Activated CD8-positive, alpha-beta memory T cell treated with anti-CD3 and anti-CD28 coated beads, Interleukin-2, amount 50 U/mL, for 24 hours (primary cell): ENCODE data around the gene NYAP2.

Source experiments
- DNase-seq: peaks from one replicate; pipeline ENCODE4 v3.0.0-alpha.2; 2020; ENCODE audit errors: extremely low read depth

The NYAP2 gene

DNA sequence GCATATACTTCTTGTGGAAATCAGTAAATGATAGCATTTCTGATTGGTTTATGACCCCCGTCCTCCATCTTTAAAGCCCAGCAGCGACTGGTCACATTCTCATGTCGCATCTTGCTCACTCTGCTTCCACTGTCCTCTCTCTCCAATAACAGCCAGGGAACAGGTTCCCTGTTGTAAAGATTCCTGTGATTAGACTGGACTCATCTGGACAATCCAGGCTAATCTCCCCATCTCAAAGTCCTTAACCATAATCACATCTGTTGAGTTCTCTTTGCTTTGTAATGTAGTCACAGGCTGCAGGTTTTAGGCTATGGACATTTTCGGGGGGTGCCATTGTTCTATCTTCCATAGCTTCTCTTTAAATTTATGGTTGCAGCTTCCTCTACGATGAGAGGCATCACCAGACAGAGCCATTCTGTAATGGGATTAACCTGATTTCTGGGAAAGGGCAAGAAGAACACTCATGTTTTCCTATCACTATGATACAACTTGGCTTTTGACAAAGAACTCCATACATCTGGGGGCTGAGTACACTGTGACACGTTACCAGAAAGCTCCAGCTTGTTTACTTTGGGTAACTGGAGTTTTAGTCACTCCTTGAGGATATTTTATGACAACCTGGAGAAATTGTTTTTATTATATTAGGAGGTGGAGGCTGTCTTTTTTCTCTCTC, 159.0 kb downstream of the NYAP2 start:
- DNase-seq = no peak

DNA sequence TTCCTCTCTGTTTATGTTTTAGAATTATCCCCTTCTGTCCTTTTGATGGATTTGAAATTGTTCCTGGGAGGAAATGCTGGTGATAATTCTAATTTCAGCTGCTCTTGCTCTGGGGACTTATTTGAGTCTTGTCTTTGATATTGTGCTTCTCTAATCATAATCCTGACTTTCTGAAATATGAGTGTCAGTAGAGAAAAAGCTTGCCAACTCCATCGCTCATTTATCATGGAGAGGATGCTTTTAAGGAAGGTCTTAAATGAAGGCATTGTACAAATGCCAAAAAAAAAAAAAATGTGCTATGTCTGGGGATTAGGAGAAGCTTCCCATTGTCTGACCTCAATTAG, 159.5 kb downstream of the NYAP2 start:
- no peak for DNase-seq

DNA sequence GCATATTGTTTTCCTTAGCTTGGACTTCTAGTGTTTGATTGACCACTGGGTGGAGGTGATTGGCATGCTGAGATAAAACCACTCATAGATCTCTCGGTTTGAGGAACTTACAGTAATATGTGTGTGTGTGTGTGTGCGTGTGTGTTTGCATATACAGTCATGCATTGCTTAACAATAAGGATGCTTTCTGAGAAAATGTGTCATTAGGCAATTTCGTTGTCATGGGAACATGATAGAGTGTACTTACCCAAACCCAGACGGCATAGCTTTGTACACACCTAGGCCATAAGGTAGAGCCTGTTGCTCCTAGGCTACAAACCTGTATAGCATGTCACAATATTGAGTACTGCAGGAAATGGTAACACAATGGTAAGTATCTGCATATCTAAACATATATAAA, 167.3 kb downstream of the NYAP2 start:
- DNase-seq = no peak

DNA sequence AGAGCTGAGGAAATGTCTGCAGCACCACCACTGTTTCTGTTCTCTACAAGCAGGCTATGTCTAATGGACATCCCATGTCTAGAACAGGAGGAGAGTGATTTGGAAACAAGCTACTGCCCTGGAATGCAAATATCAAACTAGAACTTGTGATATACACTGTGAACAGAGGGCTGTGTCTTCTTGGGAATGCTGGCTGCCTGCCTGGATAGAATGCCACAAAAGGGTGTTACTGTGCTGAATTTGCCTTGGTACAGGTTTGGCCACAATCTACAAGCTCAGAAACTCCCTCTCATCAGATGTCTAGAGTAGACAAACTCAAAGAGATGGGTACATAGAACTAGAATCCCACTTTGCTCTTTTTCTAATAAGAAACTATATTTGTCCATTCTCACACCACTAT, 170.5 kb downstream of the NYAP2 start:
- no peak for DNase-seq

DNA sequence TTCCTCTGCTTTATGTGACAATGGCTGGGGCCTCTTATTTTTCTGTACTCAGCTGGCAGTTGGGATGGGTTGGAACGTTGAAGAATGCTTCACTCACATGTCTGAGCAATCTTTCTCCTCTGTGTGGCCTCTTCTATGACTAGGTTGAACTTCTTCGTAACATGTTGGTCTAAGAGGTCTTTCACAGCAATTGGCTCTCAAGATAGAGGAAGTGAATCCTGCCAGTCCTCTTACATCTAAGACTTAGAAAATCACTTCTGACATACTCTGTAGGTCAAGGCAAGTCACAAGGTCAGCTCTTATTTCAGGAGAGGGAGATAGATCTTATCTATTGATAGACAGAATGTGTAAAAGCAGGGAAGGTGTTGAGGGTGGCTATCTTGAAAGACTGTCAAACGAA, 174.1 kb downstream of the NYAP2 start:
- no peak for DNase-seq

DNA sequence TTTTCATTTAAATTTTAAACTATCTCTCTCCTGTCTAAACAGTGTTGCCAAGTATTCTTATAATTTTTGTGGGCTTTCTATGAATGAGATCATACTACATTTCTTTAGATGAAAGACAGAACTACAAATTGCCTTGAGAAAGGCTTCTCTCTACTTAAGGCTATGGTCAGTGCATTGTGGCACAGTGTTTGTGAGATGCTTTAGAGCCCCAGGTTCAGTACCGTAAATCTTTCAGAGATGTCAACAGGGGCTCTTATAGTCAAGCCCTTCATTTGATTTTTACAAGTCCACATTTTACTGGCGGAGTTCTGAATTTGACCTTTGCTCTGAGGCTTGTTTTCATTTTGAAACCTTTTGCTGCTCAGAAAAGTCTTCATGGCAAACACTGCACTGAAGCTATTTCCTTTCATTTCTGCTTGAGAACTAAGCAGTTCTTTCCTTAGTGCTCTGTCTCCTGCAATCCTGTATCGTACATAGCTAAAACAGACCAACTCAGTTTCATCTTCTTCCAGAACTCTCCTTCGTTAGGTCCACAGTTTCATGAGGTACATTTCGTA, 175.2 kb downstream of the NYAP2 start:
- DNase-seq = no peak

DNA sequence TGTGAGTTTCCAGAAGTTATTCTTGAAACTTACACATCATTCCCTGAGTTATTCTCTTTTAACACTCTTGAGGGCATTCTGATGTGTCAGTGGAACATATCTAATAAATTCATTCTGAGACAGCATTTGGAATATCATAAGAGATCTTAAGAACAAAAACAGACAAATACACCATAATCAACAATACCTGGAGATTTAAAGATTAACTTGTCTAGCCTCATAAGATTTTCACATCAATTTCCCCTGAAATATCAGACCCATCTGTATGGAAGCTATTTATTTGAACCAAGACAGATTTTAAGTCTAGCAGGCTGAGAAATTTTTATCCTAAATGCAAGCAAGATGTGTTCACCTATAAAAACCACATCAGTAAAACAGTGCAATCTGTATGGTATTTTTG, 181.6 kb downstream of the NYAP2 start:
- DNase-seq = no peak

DNA sequence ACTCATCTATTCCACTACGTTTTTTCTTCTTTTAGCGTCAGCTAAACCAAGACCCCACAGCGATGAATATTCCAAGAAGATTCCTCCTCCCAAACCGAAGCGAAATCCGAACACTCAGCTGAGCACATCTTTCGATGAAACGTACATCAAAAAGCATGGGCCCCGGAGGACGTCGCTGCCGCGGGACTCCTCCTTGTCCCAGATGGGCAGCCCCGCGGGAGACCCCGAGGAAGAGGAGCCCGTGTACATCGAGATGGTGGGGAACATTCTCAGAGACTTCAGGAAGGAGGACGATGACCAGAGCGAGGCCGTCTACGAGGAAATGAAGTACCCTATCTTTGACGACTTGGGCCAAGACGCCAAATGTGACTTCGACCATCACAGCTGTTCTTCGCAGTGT, 182.4 kb downstream of the NYAP2 start:
- no peak for DNase-seq

DNA sequence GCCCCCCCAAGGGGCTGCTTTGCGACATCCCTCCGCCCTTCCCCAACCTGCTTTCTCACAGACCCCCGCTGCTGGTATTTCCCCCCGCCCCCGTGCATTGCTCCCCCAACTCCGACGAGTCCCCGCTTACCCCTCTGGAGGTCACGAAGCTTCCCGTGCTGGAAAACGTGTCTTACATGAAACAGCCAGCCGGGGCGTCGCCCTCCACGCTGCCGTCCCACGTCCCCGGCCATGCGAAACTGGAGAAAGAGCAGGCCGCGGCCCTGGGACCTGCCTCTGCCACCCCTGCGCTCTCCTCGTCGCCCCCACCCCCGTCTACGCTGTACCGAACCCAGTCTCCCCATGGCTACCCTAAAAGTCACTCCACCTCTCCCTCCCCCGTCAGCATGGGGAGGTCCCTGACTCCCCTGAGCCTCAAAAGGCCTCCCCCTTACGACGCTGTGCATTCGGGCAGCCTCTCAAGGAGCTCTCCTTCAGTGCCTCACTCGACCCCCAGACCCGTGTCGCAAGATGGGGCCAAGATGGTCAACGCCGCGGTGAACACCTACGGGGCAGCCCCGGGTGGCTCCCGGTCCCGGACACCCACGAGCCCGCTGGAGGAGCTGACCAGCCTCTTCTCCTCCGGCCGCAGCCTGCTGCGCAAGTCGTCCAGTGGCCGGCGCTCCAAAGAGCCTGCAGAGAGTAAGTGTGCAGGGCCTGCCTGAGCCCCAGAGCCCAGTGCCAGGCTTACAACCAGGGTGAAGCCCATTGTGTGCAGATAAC, 183.0 kb downstream of the NYAP2 start:
- DNase-seq = no peak

DNA sequence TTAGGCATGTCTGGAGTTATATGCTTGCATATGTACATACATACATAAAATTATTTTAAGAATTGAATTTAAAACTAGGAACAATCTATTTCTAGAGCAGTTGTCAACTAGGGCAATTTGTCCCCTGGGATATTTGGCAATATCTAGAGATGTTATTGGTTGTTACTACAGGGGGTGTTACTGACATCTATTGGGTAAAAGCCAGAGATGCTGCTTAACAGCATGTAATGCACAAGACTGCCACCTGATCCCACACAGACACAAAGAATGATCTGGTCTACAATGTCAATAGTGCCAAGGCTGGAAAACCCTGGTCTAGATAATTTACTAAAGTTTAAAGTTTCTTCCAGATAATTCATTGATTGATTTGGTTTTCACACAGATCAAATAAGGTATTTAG, 185.3 kb downstream of the NYAP2 start:
- DNase-seq = no peak

DNA sequence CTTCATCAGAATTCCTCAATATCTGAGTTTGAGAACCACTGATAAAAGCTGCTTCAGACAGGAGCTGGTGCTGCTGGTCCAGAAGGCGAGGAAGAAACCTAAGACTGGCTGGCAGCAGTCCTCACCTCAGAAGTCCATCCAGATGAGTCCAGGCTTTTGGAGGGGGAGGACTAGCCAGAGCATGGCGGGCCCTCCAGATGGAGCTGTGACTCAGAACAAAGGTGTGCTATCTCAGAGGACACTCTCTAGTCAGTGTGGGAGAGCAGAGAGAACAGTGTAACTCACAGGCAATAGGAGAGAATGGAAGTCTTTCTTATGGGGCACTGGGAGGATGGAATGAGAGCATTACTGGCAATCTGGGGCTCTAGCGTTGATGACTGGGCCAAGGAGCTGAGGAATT, 191.4 kb downstream of the NYAP2 start:
- DNase-seq = no peak

DNA sequence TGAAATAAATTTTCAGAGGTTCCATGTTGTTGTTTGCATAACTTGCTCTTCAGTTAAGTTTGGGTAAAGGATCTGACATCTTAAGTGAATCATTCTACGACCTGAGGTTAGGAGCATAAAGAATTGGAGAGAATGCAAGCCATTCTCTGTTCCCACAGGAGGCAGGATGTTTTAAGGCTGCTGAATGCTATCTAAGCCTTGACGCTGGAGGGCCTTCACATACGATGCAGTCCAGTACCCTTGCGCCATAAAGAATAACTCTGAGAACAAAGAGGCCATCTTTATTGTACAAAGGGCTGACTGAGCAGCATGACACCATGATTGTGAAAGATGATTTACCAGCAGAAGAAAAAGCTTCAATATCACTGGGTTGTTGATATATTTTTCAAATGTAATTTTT, 198.4 kb downstream of the NYAP2 start:
- DNase-seq = no peak

DNA sequence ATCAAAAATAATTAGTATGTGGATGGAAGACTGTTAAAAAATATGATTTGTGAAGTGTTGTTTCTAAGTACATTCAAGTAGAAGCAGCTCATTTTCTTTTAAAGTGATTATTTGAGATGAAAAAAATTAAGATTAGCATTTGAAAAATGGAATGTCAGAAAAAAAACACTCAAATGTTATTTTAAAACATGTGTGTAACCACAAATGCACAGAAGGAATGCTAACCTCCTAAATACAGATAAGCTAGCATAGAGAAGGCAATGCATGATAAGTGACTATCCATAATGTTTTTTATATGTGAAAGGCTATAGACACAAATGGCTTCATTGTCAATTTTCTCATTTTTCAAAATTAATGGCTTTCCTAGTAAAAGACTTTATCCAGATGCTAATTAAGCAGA, 198.9 kb downstream of the NYAP2 start:
- no peak for DNase-seq

DNA sequence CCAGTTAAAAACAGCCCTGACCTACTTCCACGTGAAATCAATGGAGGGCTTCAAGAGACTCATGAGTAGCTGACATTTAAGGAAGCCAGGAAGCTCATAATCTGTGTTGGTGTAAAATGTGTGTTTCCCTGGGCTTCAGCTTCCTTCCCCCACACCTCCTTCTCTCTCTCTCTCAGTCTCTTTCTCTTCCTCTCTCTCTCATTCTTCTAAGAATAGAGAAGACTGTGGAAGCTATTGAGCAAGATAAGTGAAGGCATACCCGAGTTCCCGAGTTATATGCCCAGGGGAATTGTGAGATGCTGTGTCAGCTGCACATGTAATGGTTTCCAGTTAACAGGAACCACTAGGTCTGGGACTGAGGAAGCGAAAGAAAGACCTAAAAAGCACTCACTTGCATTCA, 199.4 kb downstream of the NYAP2 start:
- no peak for DNase-seq

DNA sequence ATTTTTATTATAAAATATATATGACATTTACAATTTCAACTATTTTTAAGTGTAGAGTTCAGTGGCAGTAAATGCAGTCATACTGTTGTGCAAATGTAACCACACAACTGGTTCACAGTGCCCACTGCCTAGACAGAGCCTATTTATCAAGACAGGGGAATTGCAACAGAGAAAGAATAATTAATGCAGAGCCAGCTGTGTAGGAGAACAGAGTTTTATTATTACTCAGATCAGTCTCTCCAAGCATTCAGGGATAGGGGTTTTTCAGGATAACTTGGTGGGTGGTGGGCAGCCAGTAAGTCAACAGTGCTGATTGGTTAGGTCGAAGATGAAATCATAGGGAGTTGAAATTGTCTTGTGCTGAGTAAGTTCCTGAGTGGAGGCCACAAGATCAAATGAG, 200.3 kb downstream of the NYAP2 start:
- DNase-seq = no peak

DNA sequence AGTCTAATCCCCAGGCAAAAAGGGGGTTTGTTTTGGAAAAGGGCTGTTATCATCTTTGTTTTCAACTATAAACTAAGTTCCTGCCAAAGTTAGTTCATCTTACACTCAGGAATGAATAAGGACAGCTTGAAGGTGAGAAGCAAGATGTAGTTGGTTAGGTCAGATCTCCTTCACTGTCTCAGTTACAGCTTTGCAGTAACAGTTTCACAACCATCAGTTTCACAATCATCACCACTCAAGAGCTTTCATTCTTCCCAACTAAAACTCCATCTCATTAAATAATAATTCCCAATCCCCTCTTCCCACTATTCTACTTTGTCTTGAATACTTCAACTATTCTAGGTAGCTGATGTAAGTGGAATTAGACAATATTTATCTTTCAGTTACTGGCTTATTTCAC, 200.9 kb downstream of the NYAP2 start:
- no peak for DNase-seq

DNA sequence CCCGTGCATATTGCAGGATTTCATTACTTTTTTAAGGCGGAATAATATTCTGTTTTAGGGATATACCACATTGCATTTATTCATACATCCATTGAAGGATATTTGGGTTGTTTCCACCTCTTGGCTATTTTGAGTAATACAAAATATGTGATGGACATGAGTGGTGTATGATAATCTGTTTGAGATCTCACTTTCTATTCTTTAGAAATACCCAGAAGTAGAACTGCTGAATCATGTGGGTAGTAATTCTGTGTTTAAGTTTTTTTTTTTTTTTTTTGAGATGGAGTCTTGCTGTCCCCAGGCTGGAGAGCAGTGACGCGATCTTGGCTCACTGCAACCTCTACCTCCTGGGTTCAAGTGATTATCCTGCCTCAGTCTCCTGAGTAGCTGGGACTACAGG, 201.4 kb downstream of the NYAP2 start:
- DNase-seq = no peak

DNA sequence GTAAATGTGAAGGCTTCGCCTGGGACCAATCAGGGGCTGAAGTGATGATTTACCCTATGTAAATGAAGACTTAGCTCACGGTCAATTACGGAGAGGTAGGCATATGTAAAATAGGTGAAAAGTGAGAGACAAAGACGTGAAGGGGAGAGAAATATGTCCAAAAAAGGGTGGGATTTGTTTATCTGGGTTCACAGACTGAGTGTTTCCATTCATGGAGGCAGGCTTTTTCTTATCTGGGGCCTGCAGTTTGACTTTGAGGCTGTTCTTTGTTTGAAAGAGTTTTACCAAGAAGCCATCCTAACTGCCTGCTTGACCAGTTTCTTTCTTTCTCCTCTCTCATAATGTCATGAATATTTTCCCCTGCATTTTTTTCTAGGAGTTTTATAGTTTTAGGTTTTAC, 202.7 kb downstream of the NYAP2 start:
- DNase-seq = no peak

DNA sequence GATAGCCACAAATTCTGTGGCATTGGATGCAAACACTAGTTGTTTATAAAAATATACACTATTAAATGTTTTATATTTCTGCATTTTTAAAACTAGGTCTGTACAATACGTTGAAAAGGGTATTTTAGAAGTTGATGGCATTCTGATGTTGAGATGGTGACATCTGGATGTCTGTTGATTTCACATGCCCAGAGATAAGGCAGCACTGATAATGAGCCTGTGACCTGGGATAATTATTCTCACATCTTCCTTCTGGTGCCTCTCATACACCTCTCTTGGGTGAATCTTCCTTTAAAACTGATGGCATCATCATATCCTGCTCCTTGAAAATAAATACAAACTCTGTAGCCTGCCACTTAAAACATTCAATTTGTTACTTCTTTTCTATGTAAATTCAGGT, 208.6 kb downstream of the NYAP2 start:
- DNase-seq = no peak

DNA sequence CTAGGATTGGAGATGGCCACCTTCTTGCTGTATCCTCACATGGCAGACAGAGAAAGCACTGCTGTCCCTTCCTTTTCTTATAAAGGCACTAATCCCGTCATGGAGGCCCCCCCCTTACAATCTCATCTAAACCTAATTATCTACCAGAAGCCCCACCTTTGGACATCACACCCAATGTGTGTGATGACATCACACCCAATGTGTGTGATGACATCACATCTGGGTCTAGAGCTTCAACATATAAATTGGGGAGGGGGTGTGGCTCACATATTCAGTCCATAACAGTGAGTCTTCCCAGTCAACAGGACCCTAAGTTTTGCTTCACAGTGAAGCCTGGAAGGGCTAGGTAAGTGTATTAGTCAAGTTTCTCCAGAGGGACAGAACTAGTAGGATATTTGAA, 213.1 kb downstream of the NYAP2 start:
- no peak for DNase-seq

DNA sequence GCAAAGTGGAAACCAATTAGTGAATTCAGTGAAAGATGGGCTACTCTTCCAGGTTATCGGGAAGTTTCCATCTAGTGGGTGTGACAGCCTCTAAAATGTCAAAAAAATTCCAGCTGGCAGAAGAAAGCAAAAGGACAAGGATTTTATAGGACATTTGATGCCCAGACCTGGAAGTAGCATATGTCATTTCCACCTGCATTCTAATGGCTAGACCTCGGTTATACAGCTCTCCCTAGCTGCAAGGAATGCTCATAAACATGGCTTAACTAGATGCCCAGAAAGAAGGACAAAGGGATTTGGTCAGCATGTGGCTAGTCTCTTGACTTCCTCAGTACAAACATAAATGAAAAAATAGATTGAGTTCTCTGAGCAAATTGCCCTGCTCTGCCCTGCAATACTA, 215.4 kb downstream of the NYAP2 start:
- no peak for DNase-seq

DNA sequence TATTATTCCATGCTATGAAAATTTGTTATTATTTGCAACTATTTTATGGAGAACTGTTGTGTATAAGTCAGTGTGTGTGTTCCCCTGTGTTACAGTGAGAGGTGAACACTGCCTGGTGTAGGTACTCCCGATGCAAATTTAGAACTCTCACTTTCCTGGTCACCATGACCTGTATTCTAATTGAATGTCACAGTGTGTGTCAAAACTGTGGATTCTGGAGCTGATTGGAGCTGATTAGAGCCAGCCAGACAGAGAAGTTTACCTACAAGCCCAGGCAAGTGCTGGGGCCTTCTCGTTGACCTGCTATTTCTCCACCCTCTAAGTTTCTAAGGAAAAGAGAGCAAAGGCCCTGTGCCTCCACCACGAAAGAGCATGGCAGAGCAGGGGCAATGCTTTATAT, 216.0 kb downstream of the NYAP2 start:
- DNase-seq = no peak

DNA sequence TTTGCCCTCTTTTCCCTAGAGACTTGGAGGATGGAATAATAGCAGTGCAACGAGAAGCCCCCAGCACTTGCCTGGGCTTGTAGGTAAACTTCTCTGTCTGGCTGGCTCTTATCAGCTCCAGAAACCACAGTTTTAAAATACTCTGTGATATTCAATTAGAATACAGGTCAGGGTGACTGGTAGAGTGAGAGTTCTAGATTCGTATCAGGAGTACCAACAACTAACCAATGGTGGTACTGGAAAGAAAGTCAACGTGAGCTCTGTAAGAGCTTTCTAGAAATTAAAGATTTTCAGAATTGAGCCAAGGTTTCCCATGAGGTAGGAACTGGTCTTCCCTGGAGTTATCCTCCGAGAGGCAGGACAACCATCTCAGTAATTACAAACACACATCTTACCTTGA, 216.9 kb downstream of the NYAP2 start:
- DNase-seq = no peak

DNA sequence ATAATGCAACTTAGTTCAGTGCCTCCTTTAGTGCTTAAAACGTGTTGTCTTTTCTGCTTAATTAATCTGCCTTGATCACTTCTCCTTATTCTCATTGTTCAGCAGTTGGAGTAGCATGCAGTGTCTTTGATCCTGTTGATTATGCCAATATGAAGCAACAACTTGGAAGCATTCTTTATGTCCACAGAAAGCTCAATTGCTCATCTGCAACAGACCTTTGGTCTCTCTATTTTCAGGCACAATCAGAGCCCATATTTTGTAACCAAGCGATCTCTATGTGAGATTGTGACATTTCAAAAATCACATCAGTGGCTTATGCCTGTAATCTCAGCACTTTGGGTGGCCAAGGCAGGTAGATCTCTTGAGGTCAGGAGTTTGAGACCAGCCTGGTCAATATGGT, 217.3 kb downstream of the NYAP2 start:
- no peak for DNase-seq
